Measurements from ENCODE around the gene BCAP31.

Gene BCAP31

GRCh38 chrX:153671589-153672530 lies 52.3 kb downstream of the BCAP31 start:
- Mint-ChIP-seq H3K27me3 (peaks cover 39% of the 10 kb centered on the region), H3K4me3 (no peak overlapping the region), H3K9me3 (no peaks in the 10 kb centered on the region), H3K4me1 (peaks cover 18% of the 10 kb centered on the region), H3K27ac (no peak overlapping the region)
- no peak for ATAC-seq
- no peak for DNase-seq

- DNase-seq = no peak
- Mint-ChIP-seq H3K4me3 (no peak overlapping the region), H3K4me1 (peaks cover 18% of the 10 kb centered on the region), H3K27me3 (peaks cover 45% of the 10 kb centered on the region), H3K9me3 (no peaks in the 10 kb centered on the region), H3K27ac (no peak overlapping the region)
- no peak for ATAC-seq
These were observed 53.2 kb downstream of the BCAP31 start for GRCh38 chrX:153670748-153671588.

- DNase-seq = no peak
- Mint-ChIP-seq H3K9me3 (no peaks in the 10 kb centered on the region), H3K27ac (no peak overlapping the region), H3K4me1 (peaks cover 18% of the 10 kb centered on the region), H3K4me3 (no peak overlapping the region), H3K27me3 (peaks cover 52% of the 10 kb centered on the region)
- ATAC-seq = no peak
These were observed 54.1 kb downstream of the BCAP31 start for GRCh38 chrX:153669901-153670731.

- H3K27me3 Mint-ChIP-seq = peaks cover 47% of the 10 kb centered on the region
- ATAC-seq (peak; percentile 54), DNase-seq (peak; percentile 40 to 49)
- H3K9me3 Mint-ChIP-seq = no peaks in the 10 kb centered on the region
- no peak overlapping the region for H3K4me3 Mint-ChIP-seq
- H3K27ac Mint-ChIP-seq = no peak overlapping the region
- H3K4me1 Mint-ChIP-seq = peaks cover 16% of the 10 kb centered on the region
These were observed 54.9 kb downstream of the BCAP31 start for GRCh38 chrX:153669174-153669890.

- peaks cover 12% of the 10 kb centered on the region for H3K4me1 Mint-ChIP-seq
- no peak overlapping the region for H3K4me3 Mint-ChIP-seq
- ATAC-seq (no peak), DNase-seq (no peak)
- H3K27ac Mint-ChIP-seq = no peak overlapping the region
- H3K27me3 Mint-ChIP-seq = peaks cover 40% of the 10 kb centered on the region
- H3K9me3 Mint-ChIP-seq = no peaks in the 10 kb centered on the region
These were observed 55.6 kb downstream of the BCAP31 start for GRCh38 chrX:153668423-153669173.

GRCh38 chrX:153667956-153668396 lies 56.2 kb downstream of the BCAP31 start:
- Mint-ChIP-seq H3K4me1 (peaks cover 12% of the 10 kb centered on the region), H3K4me3 (peak overlapping the region; percentile 73 to 87), H3K9me3 (no peaks in the 10 kb centered on the region), H3K27me3 (peaks cover 38% of the 10 kb centered on the region), H3K27ac (peak overlapping the region in 1 of 2 donors; percentile 37)
- ATAC-seq (peak; percentile 82), DNase-seq (peak; percentile 76)

- ATAC-seq (peak; percentile 10), DNase-seq (no peak)
- peak overlapping the region in 1 of 2 donors; percentile 37 for H3K27ac Mint-ChIP-seq
- no peaks in the 10 kb centered on the region for H3K9me3 Mint-ChIP-seq
- H3K27me3 Mint-ChIP-seq = peaks cover 38% of the 10 kb centered on the region
- H3K4me3 Mint-ChIP-seq = peak overlapping the region; percentile 73 to 87
- peaks cover 13% of the 10 kb centered on the region for H3K4me1 Mint-ChIP-seq
These were observed 56.8 kb downstream of the BCAP31 start for GRCh38 chrX:153667281-153667955.

GRCh38 chrX:153665726-153666306 lies 58.4 kb downstream of the BCAP31 start:
- peaks cover 20% of the 10 kb centered on the region for H3K4me1 Mint-ChIP-seq
- no peaks in the 10 kb centered on the region for H3K9me3 Mint-ChIP-seq
- DNase-seq (no peak), ATAC-seq (no peak)
- no peak overlapping the region for H3K27ac Mint-ChIP-seq
- H3K27me3 Mint-ChIP-seq = peaks cover 47% of the 10 kb centered on the region
- H3K4me3 Mint-ChIP-seq = no peak overlapping the region

- H3K4me1 Mint-ChIP-seq = peaks cover 10% of the 10 kb centered on the region
- H3K27me3 Mint-ChIP-seq = peaks cover 42% of the 10 kb centered on the region
- DNase-seq = peak in 1 of 2 donors; percentile 33
- no peak for ATAC-seq
- no peak overlapping the region for H3K27ac Mint-ChIP-seq
- H3K9me3 Mint-ChIP-seq = no peaks in the 10 kb centered on the region
- peak overlapping the region; percentile 27 to 74 for H3K4me3 Mint-ChIP-seq
These were observed 61.9 kb downstream of the BCAP31 start for GRCh38 chrX:153662266-153662665.

- DNase-seq = no peak
- H3K4me1 Mint-ChIP-seq = peaks cover 8% of the 10 kb centered on the region
- H3K4me3 Mint-ChIP-seq = no peak overlapping the region
- no peak for ATAC-seq
- no peak overlapping the region for H3K27ac Mint-ChIP-seq
- H3K27me3 Mint-ChIP-seq = peaks cover 23% of the 10 kb centered on the region
- H3K9me3 Mint-ChIP-seq = no peaks in the 10 kb centered on the region
These were observed 64.9 kb downstream of the BCAP31 start for GRCh38 chrX:153659268-153659667.

GRCh38 chrX:153657161-153657560 lies 67.0 kb downstream of the BCAP31 start:
- H3K27me3 Mint-ChIP-seq = peaks cover 14% of the 10 kb centered on the region
- DNase-seq = no peak
- H3K4me1 Mint-ChIP-seq = peaks cover 4% of the 10 kb centered on the region
- ATAC-seq = no peak
- no peak overlapping the region for H3K4me3 Mint-ChIP-seq
- no peak overlapping the region for H3K27ac Mint-ChIP-seq
- H3K9me3 Mint-ChIP-seq = no peaks in the 10 kb centered on the region

GRCh38 chrX:153653556-153653955 lies 70.6 kb downstream of the BCAP31 start:
- H3K4me1 Mint-ChIP-seq = no peaks in the 10 kb centered on the region
- no peak for DNase-seq
- no peak overlapping the region for H3K4me3 Mint-ChIP-seq
- H3K9me3 Mint-ChIP-seq = no peaks in the 10 kb centered on the region
- H3K27me3 Mint-ChIP-seq = peaks cover 7% of the 10 kb centered on the region
- H3K27ac Mint-ChIP-seq = no peak overlapping the region
- ATAC-seq = no peak

- no peak for DNase-seq
- Mint-ChIP-seq H3K4me1 (no peaks in the 10 kb centered on the region), H3K4me3 (no peak overlapping the region), H3K27ac (no peak overlapping the region), H3K27me3 (peaks cover 20% of the 10 kb centered on the region), H3K9me3 (no peaks in the 10 kb centered on the region)
- ATAC-seq = no peak
These were observed 72.6 kb downstream of the BCAP31 start for GRCh38 chrX:153651540-153652079.
